OCI-LY7 (cell line): ENCODE results near the gene SMIM35. TPM values are rescaled to one million over a fixed set of nuclear protein-coding genes. Genes with fewer than 3 reads are reported as not detected.

Source experiments
- BruUV-seq: library from RNA; stranded (reverse); fragments of 400-500 nt; replicated peaks from 2 replicates; lab custom pipeline; 2021; lab: Mats Ljungman, UMichigan
- CTCF ChIA-PET: fragments of 300-600 bp; sonication (Branson Sonifier 250); formaldehyde crosslinking; loops from one replicate; lab custom pipeline; 2022; ENCODE audit warnings: antibody characterized with exemption; ENCODE audit not compliant: unreplicated experiment; lab: Charles Lee
- POLR2A ChIA-PET: fragments of 300-600 bp; sonication (Branson Sonifier 250); formaldehyde crosslinking; loops from one replicate; lab custom pipeline; 2022; ENCODE audit warnings: antibody characterized with exemption; lab: Charles Lee
- DNase-seq: peaks from one replicate; pipeline ENCODE4 v3.0.0-alpha.2; 2015; ENCODE audit warnings: low spot score
- H2AFZ ChIP-seq: fragments of 200-600 bp; sonication (generic), shearing (Covaris generic); 2 replicates; pipeline ENCODE4 v1.6.1; 2014; ENCODE audit warnings: mild to moderate bottlenecking, antibody characterized with exemption, low read length, moderate library complexity
- H3K27ac ChIP-seq: fragments of 200-600 bp; sonication (generic); 2 replicates; pipeline ENCODE4 v1.5.1; 2014; ENCODE audit warnings: mixed run types, low read depth, mild to moderate bottlenecking, moderate library complexity, low read length, inconsistent platforms; ENCODE audit not compliant: poor library complexity, severe bottlenecking
- H3K36me3 ChIP-seq: fragments of 200-600 bp; sonication (generic); 2 replicates; pipeline ENCODE4 v1.6.1; 2014; ENCODE audit warnings: mild to moderate bottlenecking, antibody characterized with exemption, low read length, moderate library complexity, mixed read lengths; ENCODE audit not compliant: insufficient read depth
- H3K4me1 ChIP-seq: fragments of 200-600 bp; sonication (generic); 2 replicates; pipeline ENCODE4 v1.5.1; 2014; ENCODE audit warnings: mild to moderate bottlenecking, low read length; ENCODE audit not compliant: insufficient read depth, poor library complexity, severe bottlenecking
- H3K4me2 ChIP-seq: fragments of 200-600 bp; sonication (generic); 2 replicates; pipeline ENCODE4 v1.6.1; 2014; ENCODE audit warnings: mild to moderate bottlenecking, low read length
- H3K4me3 ChIP-seq: fragments of 200-600 bp; sonication (generic); 2 replicates; pipeline ENCODE4 v1.5.1; 2014; ENCODE audit warnings: mild to moderate bottlenecking, low read depth, low read length; ENCODE audit not compliant: poor library complexity, severe bottlenecking
- H3K79me2 ChIP-seq: fragments of 200-600 bp; sonication (generic); 2 replicates; pipeline ENCODE4 v1.6.1; 2016; ENCODE audit warnings: low read depth, mild to moderate bottlenecking, low read length, moderate library complexity, mixed read lengths; ENCODE audit not compliant: insufficient read depth
- H3K9me2 ChIP-seq: fragments of 200-600 bp; sonication (generic); 2 replicates; pipeline ENCODE4 v1.6.1; 2016; ENCODE audit warnings: mild to moderate bottlenecking, low read length, mixed read lengths; ENCODE audit not compliant: insufficient read depth
- H3K9me3 ChIP-seq: fragments of 200-600 bp; sonication (generic); 2 replicates; pipeline ENCODE4 v1.6.1; 2014; ENCODE audit warnings: mild to moderate bottlenecking, mixed run types, low read length, mixed read lengths
- H4K20me1 ChIP-seq: fragments of 200-600 bp; sonication (generic); 2 replicates; pipeline ENCODE4 v1.6.1; 2014; ENCODE audit warnings: mild to moderate bottlenecking, antibody characterized with exemption, low read length, moderate library complexity, mixed read lengths; ENCODE audit not compliant: insufficient read depth
- CTCF ChIP-seq: fragments of 200-600 bp; sonication (generic); conservative IDR thresholded peaks from 2 replicates; pipeline ENCODE4 v1.5.1; 2014; ENCODE audit warnings: mild to moderate bottlenecking, antibody characterized with exemption, low read length, moderate library complexity, mixed read lengths
- EZH2phosphoT487 ChIP-seq: fragments of 200-600 bp; sonication (generic); IDR thresholded peaks from 2 replicates; pipeline ENCODE4 v1.6.1; 2018; ENCODE audit warnings: low read depth, borderline replicate concordance, mild to moderate bottlenecking, mixed run types, antibody characterized with exemption, low read length, moderate library complexity, mixed read lengths
- intact Hi-C: fragments of 100-400 bp; cut with micrococcal nuclease; formaldehyde crosslinking; loops from one replicate; pipeline ENCODE4 v1.10.0; 2022; ENCODE audit not compliant: unreplicated experiment
- total RNA-seq, 2 experiments: library from RNA; depleted of rRNA in 1 of 2; stranded (reverse); fragments of >200 nt in 1 of 2; shearing (Covaris generic) in 1 of 2; gene quantifications; 2 replicates each; pipeline ENCODE4 v1.2.3, GENCODE V29; 2014 to 2022

SMIM35 gene
- total RNA-seq, 2 experiments from 2014 or later, result 0.06 to 0.67 TPM

- POLR2A ChIA-PET, result interaction anchor here (0.8 to 2.7 kb wide), 3 partner anchors 8 to 24 kb away, joined by 3 to 19 read pairs (median 3); partner anchors contain the start of gene IL10RA
- Histone ChIP-seq H3K27ac (peak overlapping the region; percentile 99), H2AFZ (peak overlapping the region; percentile 67; the same call in 1 of the 2 replicates), H3K9me2 (no peaks in the 10 kb centered on the region), H3K4me2 (peak overlapping the region; percentile 63), H4K20me1 (no peaks in the 10 kb centered on the region), H3K36me3 (no peaks in the 10 kb centered on the region), H3K4me3 (peak overlapping the region; percentile 54), H3K79me2 (no peaks in the 10 kb centered on the region), H3K4me1 (peaks cover 82% of the 10 kb centered on the region), H3K9me3 (no peaks in the 10 kb centered on the region)
- no TSS peak for BruUV-seq
- intact Hi-C loops, result loop anchor here (1.0 to 2.0 kb wide), 2 partner anchors 25 to 42 kb away; partner anchors contain the start of gene IL10RA
- TF ChIP-seq EZH2phosphoT487, result no peak
- no peak for TF ChIP-seq CTCF
- peak; percentile 93 for DNase-seq
- CTCF ChIA-PET, result no interaction called here
Measured at GRCh38 chr11:118010738-118011461, 75.9 kb downstream of the SMIM35 start.

- no peaks in the 10 kb centered on the region for H3K79me2 ChIP-seq
- peaks cover 84% of the 10 kb centered on the region for H3K4me1 ChIP-seq
- H3K4me3 ChIP-seq, result peak overlapping the region; percentile 54
- no peaks in the 10 kb centered on the region for H3K9me2 ChIP-seq
- DNase-seq, result peak; percentile 77
- CTCF ChIA-PET, result no interaction called here
- intact Hi-C loops, result loop anchor here (2.0 to 5.0 kb wide), 3 partner anchors 43 to 427 kb away; partner anchors contain the start of gene KMT2A
- peak overlapping the region; percentile 67; the same call in 1 of the 2 replicates for H2AFZ ChIP-seq
- H4K20me1 ChIP-seq, result no peaks in the 10 kb centered on the region
- H3K27ac ChIP-seq, result peak overlapping the region; percentile 99
- H3K36me3 ChIP-seq, result no peaks in the 10 kb centered on the region
- peak overlapping the region; percentile 63 for H3K4me2 ChIP-seq
- H3K9me3 ChIP-seq, result no peaks in the 10 kb centered on the region
- POLR2A ChIA-PET, result interaction anchor here (0.7 to 2.7 kb wide), 3 partner anchors 18 to 175 kb away, joined by 3 to 19 read pairs (median 3); partner anchors contain the start of gene IL10RA
- TF ChIP-seq EZH2phosphoT487 (no peak), CTCF (no peak)
- BruUV-seq, result TSS peak; percentile 82
Measured at GRCh38 chr11:118009864-118010737, 76.7 kb downstream of the SMIM35 start.
